SU-DHL-6 (cell line): ENCODE measurements around the gene DNAAF5.

Experiments
- CTCF ChIP-seq: fragments of 200-600 bp; sonication (generic); IDR thresholded peaks from one replicate; pipeline ENCODE4 v1.5.1; 2017; ENCODE audit warnings: antibody characterized with exemption, mild to moderate bottlenecking, low read length, moderate library complexity; ENCODE audit not compliant: insufficient read depth, poor library complexity, severe bottlenecking
- EZH2phosphoT487 ChIP-seq: fragments of 200-600 bp; sonication (generic), shearing (Covaris generic); conservative IDR thresholded peaks from 2 replicates; pipeline ENCODE4 v1.6.1; 2018; ENCODE audit warnings: mild to moderate bottlenecking, antibody characterized with exemption, low read length, moderate library complexity, mixed read lengths

- TF ChIP-seq CTCF (no peak), EZH2phosphoT487 (no peak)
These were observed 45.9 kb upstream of the DNAAF5 start for GRCh38 chr7:680411-681127.
